HG03280 (cell line): ENCODE measurements around the gene STX8.

Source experiments
- ATAC-seq: cut with Tn5 transposase; IDR thresholded peaks from one replicate; pipeline ENCODE4 v1.9.1; 2021; ENCODE audit warnings: mild to moderate bottlenecking, moderate library complexity; ENCODE audit not compliant: unreplicated experiment

Gene STX8

DNA sequence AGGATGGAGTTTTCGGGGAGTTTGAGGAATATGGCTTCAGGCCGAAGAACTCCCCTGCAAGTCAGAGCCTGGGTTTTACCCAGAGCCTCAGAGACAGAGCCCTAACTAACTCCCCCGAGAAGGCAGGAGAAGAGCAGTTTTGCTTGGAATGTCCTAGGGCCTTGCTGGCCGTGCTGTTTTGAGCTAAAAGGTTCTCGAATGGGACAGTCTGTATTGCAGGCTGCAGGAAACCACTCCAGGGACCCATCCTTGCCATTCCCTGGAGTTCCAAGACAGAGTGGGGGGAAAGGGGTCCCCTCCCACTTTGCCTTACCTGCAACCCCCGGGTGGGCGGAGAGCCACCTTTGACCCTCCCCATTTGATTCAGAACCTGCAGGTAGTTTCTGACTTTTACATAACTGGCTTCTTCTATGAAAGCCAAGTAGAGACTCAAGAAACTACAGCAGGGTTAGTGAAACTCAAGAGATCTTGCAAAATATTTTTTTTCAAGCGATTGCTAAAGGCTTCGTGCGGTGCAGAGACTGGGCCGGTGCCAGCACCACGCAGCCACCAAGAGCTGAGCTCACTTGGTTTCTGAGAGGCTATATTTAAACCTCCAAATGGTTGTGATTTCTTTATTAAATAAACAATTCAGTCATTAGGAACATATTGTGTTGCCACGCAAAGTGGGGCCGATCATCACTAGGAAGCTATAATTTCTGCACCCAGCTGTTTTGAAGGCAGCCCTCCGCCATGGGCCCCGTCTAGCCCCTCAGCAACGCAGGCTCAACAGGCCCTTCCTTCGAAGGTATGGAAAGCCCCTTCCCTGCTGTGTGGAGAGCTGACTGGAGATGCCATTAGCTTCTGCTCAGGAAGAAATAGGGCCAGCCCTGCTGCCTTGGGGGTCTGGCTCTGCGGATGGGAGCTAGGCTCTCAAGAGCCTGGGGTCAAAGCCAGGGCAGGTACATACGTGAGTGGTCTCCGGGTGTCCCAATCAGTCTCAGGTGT, 331.3 kb downstream of the STX8 start:
- ATAC-seq, result no peak

DNA sequence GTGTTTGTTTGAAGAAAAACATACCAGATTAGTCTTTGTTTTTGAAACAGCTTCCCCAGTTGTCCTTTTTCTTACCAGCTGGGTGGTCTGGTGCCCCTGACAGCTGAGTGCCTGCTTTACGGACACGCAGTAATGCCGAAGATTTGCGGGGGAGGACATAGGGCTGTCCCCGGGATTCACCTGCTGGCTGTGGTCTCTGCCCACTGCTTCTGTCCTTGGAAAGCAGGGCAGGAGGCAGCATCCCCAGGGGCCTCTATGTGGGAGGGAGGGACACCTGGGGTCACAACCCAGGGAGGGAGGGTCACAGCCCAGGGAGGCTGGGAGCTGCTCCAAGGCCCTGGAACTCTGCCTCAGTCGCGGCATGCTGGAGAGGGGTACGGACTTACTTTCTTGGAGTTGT, 332.6 kb downstream of the STX8 start:
- ATAC-seq, result no peak

DNA sequence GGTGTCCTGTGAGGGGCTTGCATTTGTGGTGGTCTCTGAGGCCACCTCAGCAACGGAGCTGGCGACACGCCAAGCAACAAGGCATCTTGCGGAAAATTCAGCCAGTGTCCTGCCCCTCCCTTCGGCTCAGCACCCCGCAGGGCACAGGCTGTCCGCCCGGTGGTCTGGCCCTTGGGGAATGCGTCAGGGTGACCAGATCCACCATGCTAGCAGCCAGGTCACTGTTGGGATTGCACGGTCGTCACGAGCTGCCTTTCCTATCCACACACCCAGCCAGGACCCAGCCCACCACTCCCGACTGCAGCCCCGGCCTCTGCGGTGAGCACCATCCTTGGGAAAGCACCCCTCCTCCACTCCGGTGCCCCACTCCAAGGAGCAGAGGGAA, 333.1 kb downstream of the STX8 start:
- no peak for ATAC-seq

DNA sequence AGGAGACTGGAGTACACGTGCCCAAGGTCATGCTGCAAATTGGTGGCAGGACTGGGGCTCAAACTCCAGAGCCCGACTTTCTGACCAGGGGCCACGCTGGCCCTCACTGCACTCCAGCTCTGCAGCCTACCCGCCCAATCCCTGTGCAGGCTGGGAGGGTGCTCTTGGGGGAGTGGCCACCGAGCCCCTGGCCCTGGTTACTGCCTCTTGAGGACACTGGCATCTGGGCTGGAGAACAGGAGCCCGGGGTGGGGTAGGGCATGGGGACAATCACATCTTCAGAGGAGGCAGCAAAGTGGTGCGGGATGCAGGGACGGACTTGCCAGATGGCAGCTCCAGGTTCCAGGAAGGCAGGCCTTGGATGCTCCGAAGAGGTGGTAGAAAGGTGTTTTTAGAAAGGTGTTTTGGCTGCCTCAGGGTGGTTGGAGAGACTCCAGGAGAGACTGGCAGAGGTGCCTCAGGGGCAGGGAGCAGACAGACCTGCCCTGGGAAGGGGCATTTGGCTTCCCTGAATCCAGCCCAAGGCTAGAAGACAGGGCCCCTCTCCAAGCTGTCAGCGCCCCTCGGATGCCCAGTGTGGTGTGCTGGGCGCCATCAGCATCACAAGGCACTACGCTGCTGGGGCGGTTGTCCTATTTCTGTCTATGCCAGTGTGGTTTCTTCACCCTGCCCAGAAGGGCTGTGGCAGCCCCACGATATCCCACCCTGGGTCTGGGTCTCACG, 333.7 kb downstream of the STX8 start:
- ATAC-seq, result no peak

DNA sequence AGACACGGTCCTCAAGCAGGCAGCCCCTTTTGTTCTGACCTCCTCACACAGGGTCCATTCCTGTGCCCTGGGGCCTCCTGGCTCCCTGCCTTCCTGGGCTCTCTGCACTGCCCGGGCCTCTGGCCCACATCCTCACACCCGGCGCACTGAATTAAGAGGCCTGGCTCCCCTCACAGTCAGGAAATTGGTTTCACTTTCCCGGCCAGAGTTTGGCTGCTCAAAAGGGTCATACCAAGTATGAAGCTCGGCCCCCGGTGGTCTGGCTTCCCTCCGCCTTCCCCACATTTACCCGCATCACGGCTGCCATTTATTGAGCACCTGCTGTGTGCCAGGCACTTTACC, 334.3 kb downstream of the STX8 start:
- no peak for ATAC-seq

DNA sequence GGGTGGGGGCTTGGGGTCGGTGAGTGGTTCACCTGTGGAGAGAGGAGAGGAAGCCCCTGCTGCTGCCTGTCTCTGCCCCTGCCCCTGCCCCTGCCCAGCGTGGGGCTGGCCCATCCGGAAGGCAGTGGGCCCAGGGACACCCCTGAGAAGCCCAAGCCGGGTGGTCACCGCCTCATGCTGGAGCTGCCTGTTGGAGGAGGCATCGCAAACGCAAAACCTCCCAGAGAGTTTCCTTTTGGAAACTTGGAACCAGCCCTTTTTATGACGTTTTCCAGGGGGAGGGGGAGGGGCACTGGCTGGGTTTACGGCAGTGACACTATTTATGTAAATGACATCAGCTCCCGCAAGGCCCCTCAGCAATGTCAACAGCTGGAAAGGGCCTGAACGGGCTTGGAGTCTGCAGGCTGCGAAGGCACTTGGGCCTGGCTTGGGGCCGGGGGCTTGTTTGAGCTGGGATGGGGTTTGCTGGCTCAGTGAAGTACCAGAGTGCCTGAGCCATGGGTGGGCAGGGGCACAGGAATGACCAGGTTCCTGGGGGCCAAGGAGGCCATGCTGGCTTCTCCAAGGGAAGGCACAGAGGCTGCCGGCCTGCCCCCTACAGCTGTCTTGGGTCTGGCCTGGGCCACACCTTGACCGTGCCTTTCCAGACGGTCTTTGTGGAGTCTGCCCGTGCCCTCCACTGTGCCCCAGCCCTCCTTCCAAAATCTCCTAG, 334.8 kb downstream of the STX8 start:
- ATAC-seq, result no peak

DNA sequence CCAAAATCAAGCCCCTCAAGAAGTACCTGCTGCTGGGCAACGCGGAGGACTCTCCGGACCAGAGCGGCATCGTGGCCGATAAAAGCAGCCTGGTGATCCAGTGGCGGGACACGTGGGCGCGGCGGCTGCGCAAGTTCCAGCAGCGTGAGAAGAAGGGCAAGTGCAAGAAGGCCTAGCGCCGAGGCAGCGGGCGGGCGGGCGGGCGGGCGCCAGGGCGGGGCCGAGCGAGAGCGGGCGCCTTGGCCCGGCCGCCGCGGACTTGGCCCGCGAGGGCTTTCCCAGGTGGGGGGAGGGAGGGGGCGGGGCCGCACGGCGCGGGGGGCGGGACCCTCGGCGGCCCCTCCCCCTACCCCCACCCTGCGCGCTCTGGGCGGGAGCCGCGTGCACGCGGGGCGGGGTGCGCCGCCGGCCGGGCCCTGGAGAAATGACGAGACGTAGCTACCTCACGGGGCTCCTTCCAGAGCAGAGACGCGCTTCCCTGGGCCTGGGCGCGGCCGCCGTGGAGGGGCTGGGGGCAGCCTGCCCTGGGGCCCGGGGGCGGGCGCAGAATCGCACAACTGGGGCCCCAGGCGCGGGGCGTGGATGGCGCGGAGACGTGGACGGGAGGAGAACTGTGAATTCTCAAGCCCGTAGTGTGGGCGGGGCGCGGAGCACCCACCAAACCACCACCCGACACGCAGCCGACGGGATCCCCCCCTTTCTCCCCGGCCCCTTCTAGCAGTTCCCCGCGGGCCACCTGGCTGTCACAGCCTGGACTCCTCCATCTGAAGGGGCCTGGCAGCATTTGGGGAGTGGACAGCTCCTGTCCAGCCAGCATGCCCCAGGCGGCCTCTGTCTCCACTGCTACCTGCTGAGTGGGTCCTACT, 335.6 kb downstream of the STX8 start:
- ATAC-seq, result peak; percentile 46

DNA sequence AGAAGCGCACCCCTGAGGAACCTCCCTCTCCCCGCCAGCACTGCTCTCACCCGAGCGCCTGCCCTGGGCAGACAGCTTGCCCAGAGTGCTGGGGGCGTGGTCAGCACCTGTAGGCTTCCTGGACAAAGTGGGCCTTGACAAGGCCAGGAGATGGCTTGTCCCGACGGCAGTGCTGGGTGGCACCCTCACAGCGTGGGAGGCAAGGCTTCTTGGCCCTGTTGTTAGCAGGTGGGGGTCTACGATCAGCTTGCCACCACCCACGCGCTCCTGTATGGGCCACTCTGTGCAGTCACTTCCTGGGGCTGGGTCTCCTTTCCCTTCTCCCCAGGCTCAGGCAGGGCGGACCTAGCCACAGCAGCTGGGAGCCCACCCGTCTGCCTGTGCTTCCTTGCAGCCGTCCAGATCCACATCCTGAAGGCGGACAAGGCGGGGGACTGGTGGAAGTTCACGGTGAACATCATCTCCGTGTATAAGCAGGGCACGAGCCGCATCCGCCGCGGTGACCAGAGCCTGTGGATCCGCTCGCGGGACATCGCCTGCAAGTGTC, 336.3 kb downstream of the STX8 start:
- no peak for ATAC-seq

DNA sequence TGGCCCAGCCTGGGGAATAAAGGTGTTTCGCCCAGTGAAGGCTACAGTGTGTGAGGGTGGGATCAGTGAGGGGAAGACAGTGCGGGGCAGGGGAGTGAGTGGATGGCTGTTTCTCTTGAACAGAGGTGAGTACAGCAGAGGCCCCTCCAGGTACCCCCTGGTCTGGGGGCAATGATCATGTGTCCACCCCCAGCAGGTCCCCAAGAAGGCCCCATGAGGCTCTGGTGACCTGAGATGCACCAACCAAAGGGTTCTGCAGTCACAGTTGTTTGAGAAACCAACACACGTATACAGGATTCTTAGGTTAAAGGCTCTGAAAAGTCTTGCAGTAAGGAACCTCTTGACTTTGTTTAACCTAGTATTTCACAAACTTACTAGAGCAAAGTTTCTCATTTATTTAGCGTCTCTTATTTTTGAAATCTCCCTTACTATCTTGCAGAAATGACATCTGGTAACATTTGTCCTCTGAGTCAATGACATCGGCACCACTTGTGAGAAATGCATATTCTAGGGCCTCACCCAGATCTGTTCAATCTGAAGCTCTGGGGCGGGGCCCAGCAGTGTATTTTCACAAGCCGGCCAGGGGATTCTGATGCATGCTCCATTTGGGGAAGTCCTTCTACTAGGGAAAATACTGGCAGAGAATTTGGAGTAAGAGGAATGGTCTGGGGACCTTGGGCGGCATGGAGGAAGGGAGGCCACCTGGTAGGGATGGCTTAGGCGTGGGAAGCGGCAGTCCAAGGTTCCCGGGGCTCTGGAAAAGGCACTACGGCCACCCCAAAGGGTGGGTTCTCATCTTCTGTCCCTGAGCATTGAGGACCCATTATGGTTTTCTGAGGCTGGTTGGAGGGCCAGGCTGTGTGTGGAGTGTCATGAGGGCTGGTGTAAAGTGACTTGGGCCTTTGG, 337.0 kb downstream of the STX8 start:
- no peak for ATAC-seq

DNA sequence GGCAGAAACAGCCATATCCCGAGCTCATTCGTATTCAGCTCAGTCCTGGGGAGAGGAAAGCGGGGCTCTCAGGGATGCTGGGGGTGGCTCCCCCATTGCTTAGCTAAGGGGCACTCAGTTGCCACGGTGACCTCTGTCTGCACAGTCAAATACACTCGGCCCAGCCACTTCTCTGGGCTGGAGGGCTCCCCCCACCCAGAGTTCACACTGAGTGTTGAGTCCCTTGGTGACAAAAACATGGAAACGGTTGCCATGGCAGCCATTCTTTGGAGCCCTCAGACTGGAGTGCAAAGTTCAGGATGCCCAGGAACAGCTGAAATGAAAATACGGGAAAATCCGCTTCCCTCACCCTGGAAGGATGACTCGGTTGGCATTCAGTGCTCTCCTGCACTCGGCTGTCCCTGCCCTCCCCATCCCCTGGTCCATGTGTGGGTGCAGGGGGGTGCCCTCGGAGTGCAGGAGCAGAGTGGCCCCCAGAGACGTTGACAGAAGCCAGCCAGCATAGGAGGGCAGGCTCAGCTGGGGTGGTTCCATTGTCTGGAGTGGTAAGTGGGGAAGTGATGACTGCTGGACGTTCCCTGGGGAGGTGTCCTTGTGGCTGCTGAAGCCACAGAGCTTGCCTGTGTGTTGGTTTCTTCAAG, 337.8 kb downstream of the STX8 start:
- ATAC-seq, result no peak

DNA sequence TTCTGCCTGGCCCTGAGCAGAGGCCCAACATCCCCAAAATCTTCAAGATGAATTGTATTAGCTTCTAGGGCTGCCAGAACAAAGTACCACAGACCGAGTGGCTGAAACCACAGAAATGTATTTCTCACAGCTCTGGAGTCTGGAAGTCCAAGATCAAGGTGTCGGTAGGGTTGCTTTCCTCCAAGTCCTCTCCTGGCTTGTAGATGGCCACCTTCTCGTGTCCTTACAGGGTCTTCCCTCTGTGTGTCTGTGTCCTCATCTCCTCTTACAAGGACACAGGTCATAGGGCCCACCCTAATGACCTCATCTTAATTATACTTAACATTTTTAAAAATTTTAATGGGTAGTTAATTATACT, 338.6 kb downstream of the STX8 start:
- ATAC-seq, result no peak

DNA sequence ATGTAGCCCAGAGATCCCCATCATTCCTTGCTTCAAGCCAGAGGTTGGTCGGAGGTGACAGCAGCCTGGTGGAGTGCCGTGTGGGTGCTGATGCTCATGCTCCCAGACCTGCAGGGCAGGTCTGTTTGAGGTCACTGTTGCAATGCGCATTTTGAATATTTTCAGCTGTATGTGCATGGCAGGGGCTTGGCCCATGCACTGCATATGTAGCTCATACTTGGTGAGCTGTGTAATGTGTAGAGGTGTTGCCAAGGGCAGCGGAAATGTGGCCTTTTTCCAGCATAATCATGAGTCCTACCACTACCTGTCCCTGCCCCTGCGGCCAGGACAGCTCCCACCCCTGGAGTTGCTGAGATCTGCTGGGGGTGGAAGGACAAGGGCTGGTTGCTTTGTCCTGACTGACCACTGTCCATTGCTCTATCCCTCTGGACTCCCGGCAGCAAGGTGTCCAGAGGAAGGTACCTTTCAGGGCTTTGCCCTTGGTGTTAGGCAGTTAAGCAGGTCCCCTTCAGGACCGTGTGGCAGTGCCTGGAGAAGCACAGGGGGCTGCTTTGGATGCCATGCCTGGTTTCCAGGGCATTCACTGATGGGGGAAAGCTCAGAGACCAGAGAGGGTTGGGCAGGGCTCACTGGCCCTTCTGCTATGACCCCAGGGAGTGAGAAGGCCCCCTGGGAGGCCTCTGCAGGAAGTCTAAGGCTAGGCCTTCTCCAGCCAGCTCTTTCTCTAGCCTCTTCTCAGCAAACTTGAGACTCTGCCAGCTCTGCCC, 339.2 kb downstream of the STX8 start:
- ATAC-seq, result no peak

DNA sequence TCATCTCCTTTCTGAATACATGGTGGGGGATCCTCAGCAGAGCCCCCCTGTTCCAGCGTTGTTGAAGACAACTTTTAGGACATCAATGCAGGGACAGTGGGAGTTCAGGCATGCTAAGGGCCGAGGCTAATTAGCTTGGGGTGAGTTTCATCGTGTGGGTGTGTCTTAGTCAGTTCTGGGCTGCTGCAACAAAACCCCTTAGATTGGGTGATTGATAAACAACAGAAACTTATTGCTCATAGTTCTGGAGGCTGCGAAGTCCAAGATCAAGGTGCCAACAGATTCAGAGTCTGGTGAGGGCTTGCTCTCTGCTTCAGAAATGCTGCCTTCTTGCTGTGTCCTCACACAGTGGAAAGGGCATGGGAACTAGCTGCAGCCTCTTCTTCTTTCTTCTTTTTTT, 340.3 kb downstream of the STX8 start:
- ATAC-seq, result no peak

DNA sequence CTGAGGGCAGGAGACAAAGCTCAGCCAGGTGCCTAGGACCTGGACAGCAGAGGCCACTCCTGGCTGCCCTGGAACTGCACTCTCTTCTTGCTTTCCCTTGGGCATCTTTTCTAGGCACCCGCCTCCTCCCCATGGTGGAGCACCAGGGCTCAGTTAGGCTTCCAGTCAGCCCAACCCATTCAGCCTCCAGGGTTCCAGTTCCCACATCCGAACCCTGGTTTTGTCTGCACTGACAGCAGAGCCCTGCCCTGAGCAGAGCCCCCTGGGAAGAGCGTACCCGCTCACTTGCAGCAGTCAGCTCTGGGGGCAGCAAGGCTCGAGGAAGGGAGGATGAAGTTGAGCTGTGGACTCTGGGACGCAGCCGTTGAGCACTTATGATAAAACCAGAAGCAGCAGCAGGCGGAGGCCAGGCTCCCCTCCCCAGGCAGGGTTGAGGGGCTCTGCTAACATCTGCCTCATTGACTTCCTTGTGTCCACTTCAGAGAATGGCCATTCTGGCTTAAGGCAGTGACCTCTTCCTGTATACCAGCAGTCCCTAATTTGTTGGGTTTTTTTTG, 341.2 kb downstream of the STX8 start:
- ATAC-seq, result no peak

DNA sequence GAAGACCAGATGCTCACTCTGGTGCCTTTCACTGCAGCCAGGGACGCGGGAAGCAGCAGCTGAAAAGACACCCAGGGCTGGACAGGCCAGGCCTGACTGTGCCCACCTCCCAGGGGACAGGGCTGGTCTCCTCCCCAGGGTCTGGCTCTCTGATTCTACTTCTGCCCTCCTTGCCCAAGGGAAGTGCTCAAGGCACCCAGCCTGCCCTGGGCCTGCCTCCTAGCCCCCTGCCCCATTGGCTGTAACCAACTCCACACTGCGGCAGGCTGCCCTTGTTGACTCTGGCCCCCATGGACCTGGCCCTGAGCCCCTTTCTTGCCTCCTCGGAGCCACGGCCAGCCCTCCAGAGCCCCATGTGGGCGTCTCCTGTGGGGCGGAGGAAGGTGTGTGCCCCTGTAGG, 341.9 kb downstream of the STX8 start:
- ATAC-seq, result no peak

DNA sequence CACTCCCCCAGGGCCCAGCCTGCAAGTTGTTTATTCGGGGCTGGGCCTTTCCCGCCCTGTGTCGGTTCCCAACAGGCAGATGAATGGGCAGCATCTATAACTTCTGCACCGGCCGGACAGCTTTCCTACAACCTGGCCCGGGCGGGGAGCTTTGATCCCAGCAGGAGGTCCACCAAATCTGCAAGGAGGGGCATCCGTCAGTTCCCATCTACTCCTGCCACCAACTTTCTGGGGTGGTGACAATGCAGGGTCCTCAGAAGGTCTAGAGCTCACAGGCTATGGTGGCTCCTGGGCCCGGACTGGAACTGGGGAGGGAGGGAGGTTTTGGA, 342.4 kb downstream of the STX8 start:
- ATAC-seq, result no peak

DNA sequence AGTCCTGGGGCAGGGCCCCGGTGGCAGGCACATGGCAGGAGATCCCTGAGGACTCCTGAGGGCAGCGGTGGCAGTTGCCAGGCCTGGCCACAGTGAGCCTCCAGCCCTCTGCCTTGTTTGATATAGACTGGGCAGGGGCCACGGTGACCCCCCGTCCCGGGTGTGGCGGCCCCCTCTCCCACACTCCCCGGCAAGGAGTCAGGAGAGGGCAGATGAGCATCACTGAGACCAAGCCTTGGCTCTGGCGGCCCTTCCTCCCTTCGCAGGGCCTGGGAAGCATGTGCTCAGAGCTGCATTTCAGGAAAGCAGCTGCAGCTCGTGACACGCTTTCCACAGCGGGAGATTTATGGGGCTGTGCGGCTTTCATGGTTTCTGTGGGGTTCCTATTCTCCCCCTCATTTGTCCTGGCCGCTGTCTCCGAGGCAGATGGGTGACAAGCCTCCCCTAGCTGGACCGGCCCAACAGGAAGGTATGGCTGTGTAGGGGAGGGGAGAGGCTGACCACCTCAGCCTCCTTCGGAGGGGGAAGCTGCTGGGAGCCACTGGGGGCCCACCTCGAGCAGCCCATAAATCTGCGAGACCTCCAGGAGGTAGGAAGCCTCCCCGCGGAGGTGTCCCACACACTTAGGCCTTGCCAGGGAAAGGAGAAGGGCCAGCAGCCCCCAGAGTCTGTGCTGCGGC, 342.9 kb downstream of the STX8 start:
- ATAC-seq, result no peak

DNA sequence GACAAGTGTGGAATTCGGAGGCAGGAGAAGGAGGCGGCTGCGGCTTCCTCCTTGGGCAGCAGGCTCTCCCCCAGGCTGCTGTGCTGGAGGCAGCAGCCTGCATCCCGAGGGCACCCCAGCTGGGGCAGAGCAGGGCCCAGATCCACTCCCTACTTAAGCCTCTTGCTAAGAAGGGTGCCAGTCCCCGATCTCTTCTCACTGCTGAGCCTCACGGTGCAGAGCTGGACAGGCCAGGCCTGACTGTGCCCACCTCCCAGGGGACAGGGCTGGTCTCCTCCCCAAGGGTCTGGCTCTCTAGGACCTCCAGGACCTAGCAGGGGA, 343.5 kb downstream of the STX8 start:
- ATAC-seq, result no peak
